ENCODE data around the gene FSIP2.

DNA sequence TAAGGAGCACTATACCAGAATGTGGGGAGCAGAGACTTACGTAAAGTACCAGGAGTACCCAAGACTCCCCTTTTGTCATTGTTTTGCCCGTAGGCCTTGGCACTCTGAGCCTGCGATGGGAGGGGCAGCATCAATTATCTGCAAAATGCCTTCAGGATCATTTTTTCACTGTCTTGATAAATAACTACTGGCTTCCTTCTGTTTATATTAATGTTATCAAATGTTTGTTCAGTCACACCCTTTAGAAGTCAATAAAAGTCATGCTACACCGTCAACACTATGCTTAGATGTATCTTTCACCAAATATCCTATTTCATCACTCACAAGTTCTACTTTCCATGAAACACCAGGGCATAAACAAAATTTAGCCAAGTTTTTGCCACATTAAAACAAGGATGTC, 116.3 kb downstream of the FSIP2 start:
- TF ChIP-seq, protein P1, sequence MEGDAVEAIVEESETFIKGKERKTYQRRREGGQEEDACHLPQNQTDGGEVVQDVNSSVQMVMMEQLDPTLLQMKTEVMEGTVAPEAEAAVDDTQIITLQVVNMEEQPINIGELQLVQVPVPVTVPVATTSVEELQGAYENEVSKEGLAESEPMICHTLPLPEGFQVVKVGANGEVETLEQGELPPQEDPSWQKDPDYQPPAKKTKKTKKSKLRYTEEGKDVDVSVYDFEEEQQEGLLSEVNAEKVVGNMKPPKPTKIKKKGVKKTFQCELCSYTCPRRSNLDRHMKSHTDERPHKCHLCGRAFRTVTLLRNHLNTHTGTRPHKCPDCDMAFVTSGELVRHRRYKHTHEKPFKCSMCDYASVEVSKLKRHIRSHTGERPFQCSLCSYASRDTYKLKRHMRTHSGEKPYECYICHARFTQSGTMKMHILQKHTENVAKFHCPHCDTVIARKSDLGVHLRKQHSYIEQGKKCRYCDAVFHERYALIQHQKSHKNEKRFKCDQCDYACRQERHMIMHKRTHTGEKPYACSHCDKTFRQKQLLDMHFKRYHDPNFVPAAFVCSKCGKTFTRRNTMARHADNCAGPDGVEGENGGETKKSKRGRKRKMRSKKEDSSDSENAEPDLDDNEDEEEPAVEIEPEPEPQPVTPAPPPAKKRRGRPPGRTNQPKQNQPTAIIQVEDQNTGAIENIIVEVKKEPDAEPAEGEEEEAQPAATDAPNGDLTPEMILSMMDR (IDR thresholded peaks at IDR 0.05), result no peak
- no peak for TF ChIP-seq ZFX (IDR thresholded peaks at IDR 0.05; ENCODE audit: borderline replicate concordance)

Measured in 22Rv1 (cell line).